Amygdala (tissue), 56 donors: Measurements from ENCODE around the gene SLC1A4.
"Not testable (repeated sequence)": the region's sequence is repeated elsewhere in the genome, so short reads cannot be mapped to it uniquely, and the experiment has no call there.

ENCODE experiments used
- DNase-seq, 56 donors: peaks; one replicate each; lab custom pipeline; 2025; lab: John Stamatoyannopoulos, UW

Gene SLC1A4

GRCh38 chr2:64989982-64990614 is 899 bp downstream of the SLC1A4 start:
- peak in 4 of 56 donors; percentile 4 to 37 (median 20) for DNase-seq

- DNase-seq, result no peak
Observed at GRCh38 chr2:64990876-64991275, 1.7 kb downstream of the SLC1A4 start.

- no peak for DNase-seq
Observed at GRCh38 chr2:64992218-64992617, 3.0 kb downstream of the SLC1A4 start.

GRCh38 chr2:64992990-64993389 is 3.8 kb downstream of the SLC1A4 start:
- DNase-seq, result no peak

GRCh38 chr2:64995041-64995440 is 5.8 kb downstream of the SLC1A4 start:
- no peak for DNase-seq

- no peak for DNase-seq
Observed at GRCh38 chr2:64996871-64997307, 7.7 kb downstream of the SLC1A4 start.

GRCh38 chr2:64998658-64999061 is 9.5 kb downstream of the SLC1A4 start:
- DNase-seq, result peak in 13 of 56 donors; percentile 10 to 52 (median 27)

- DNase-seq, result no peak
Observed at GRCh38 chr2:64999754-65000153, 10.6 kb downstream of the SLC1A4 start.

GRCh38 chr2:65000644-65001043 is 11.4 kb downstream of the SLC1A4 start:
- DNase-seq, result no peak

GRCh38 chr2:65003037-65003436 is 13.8 kb downstream of the SLC1A4 start:
- DNase-seq, result no peak

GRCh38 chr2:65004232-65004631 is 15.0 kb downstream of the SLC1A4 start:
- not testable (repeated sequence) for DNase-seq

- DNase-seq, result no peak
Observed at GRCh38 chr2:65013776-65014175, 24.6 kb downstream of the SLC1A4 start.

GRCh38 chr2:65015731-65016130 is 26.5 kb downstream of the SLC1A4 start:
- DNase-seq, result no peak

GRCh38 chr2:65016789-65017188 is 27.6 kb downstream of the SLC1A4 start:
- no peak for DNase-seq

- peak in 6 of 56 donors; percentile 3 to 46 (median 26) for DNase-seq
Observed at GRCh38 chr2:65017335-65017734, 28.1 kb downstream of the SLC1A4 start.

GRCh38 chr2:65018141-65018582 is 29.0 kb downstream of the SLC1A4 start:
- DNase-seq, result peak in 4 of 56 donors; percentile 9 to 37 (median 24)

- DNase-seq, result no peak
Observed at GRCh38 chr2:65019010-65019409, 29.8 kb downstream of the SLC1A4 start.

- DNase-seq, result no peak
Observed at GRCh38 chr2:65019675-65020195, 30.5 kb downstream of the SLC1A4 start.

GRCh38 chr2:65020251-65020650 is 31.1 kb downstream of the SLC1A4 start:
- not testable (repeated sequence) for DNase-seq

- DNase-seq, result no peak
Observed at GRCh38 chr2:65020943-65021528, 31.8 kb downstream of the SLC1A4 start.

GRCh38 chr2:65021709-65022108 is 32.5 kb downstream of the SLC1A4 start:
- DNase-seq, result no peak

GRCh38 chr2:65022189-65022588 is 33.0 kb downstream of the SLC1A4 start:
- DNase-seq, result no peak
